PFSK-1 (cell line): ENCODE measurements around the gene CTNNA3.

Experiments used
- FOXP2 ChIP-seq: optimal IDR thresholded peaks from 2 replicates; pipeline ENCODE3; 2011; ENCODE audit warnings: borderline replicate concordance, control low read depth, inconsistent platforms; ENCODE audit not compliant: insufficient read depth; ENCODE audit errors: extremely low read length, extremely low read depth
- POLR2AphosphoS5 ChIP-seq: IDR thresholded peaks from 2 replicates; pipeline ENCODE4 v1.6.1; 2012; ENCODE audit warnings: low read depth, mild to moderate bottlenecking, control low read depth, low read length, moderate library complexity
- REST ChIP-seq, 2 experiments: IDR thresholded peaks; 2 replicates each; pipeline versions ENCODE4 v1.6.1 to v1.8.0; 2011 to 2012; ENCODE audit warnings: low read depth in 2 of 2, low read length in 2 of 2, control low read depth in 1 of 2, inconsistent platforms in 1 of 2, mild to moderate bottlenecking in 1 of 2, moderate library complexity in 1 of 2; ENCODE audit not compliant: insufficient read depth in 1 of 2
- SIN3A ChIP-seq: IDR thresholded peaks from 2 replicates; pipeline ENCODE4 v1.6.1; 2012; ENCODE audit warnings: mild to moderate bottlenecking, low read length, moderate library complexity, borderline replicate concordance; ENCODE audit not compliant: insufficient read depth
- TAF1 ChIP-seq: IDR thresholded peaks from 2 replicates; pipeline ENCODE4 v1.6.1; 2012; ENCODE audit warnings: low read length, control low read depth, borderline replicate concordance; ENCODE audit not compliant: insufficient read depth

CTNNA3 gene

GRCh38 chr10:66321723-66322665, 1374.0 kb downstream of the CTNNA3 start:
- no peak for TF ChIP-seq FOXP2
- no peak for TF ChIP-seq SIN3A
- TF ChIP-seq TAF1 = no peak
- TF ChIP-seq POLR2AphosphoS5 = no peak
- no peak for TF ChIP-seq REST (IDR thresholded peaks at IDR 0.05; ENCODE audit: insufficient read depth in 1 of 2, low read depth in 2 of 2, low read length in 2 of 2)

DNA sequence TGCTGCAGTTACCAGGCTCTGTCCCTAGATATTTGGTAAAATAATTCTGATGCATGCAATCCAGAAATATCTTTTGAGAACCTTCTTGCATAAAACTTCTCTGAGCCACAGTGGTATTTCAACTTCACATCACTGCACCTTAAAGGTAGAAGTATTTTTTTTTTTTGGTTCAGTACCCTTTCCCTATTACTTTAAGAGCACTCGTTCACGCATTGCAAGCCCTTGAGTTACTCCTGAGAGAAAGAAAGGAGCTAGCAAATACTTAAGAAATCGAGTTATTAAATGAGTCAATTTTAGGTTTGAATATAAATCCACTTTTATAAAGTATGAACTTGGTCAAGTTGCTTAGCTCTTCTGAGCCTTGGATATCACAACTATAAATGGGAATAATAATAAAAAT, 1377.2 kb downstream of the CTNNA3 start:
- TF ChIP-seq FOXP2 (no peak), SIN3A (no peak), REST (IDR thresholded peaks at IDR 0.05; ENCODE audit: insufficient read depth in 1 of 2, low read depth in 2 of 2, low read length in 2 of 2) (no peak), POLR2AphosphoS5 (no peak), TAF1 (no peak)

- TF ChIP-seq FOXP2 = no peak
- no peak for TF ChIP-seq POLR2AphosphoS5
- TF ChIP-seq REST (IDR thresholded peaks at IDR 0.05; ENCODE audit: insufficient read depth in 1 of 2, low read depth in 2 of 2, low read length in 2 of 2) = no peak
- TF ChIP-seq SIN3A = no peak
- no peak for TF ChIP-seq TAF1
Observed at GRCh38 chr10:66307826-66308225, 1388.2 kb downstream of the CTNNA3 start.

DNA sequence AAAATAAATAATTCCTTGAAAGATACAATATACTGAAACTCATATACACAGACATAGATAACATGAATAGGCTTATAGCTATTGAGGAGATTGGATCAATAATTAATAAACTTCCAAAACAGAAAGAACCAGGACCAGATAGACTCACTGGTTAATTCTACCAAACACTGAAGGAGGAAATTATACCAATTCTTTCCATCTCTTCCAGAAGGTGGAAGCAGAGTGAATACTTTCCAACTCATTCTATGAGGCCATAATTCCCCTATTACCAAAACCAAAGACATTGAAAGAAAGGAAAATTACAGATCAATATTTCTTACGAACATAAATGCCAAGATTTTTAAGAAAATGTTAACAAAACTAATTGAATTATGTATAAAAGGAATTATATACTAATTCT, 1394.9 kb downstream of the CTNNA3 start:
- no peak for TF ChIP-seq POLR2AphosphoS5
- no peak for TF ChIP-seq SIN3A
- TF ChIP-seq FOXP2 = no peak
- no peak for TF ChIP-seq REST (IDR thresholded peaks at IDR 0.05; ENCODE audit: insufficient read depth in 1 of 2, low read depth in 2 of 2, low read length in 2 of 2)
- no peak for TF ChIP-seq TAF1
